ENCODE measurements around the gene SIRPA.

The SIRPA gene

GRCh38 chr20:1888796-1889463 is 6.3 kb upstream of the SIRPA start:
- no peak for DNase-seq (ENCODE audit: low read depth)

- DNase-seq (ENCODE audit: low read depth): no peak
Measured at GRCh38 chr20:1890469-1891262, 4.5 kb upstream of the SIRPA start.

- no peak for DNase-seq (ENCODE audit: low read depth)
Measured at GRCh38 chr20:1891263-1892118, 3.7 kb upstream of the SIRPA start.

DNA sequence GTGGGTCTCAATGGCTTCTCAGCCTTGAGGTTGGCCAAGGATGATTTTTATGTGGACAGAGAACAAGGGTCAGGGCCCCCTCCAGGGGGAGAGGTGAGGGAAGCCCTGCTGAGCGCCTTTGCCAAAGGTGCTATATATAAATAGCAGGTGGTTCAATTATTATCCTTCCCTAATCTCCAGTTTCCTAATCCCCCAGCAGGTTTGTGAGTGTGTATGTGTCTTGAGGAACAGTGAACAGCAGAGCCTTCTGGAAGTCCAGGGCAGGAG is 3.2 kb upstream of the SIRPA start:
- DNase-seq (ENCODE audit: low read depth): no peak

DNA sequence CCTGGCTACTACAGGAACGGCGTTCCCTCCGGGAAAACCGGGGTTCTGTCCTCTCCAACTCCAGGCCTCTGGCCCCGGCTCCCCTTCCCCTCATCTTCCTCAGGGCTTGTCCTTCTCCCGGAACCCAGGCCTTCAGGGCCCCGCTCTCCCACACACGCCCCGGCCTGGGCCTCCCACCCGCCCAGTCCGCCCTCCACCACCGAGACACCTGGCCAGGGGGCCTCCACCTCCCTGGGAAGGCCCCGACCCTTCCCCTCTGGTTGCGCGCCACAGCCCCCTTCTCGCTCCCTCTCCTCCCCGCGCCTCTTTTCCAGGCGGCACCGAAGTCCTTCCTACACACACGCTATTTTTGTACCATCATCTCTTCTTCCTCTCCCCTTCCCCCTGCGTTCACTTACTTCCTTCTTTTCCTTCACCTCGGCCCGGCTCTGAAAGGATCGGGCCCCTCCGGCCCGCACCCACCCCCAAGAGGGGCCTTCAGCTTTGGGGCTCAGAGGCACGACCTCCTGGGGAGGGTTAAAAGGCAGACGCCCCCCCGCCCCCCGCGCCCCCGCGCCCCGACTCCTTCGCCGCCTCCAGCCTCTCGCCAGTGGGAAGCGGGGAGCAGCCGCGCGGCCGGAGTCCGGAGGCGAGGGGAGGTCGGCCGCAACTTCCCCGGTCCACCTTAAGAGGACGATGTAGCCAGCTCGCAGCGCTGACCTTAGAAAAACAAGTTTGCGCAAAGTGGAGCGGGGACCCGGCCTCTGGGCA is 1.3 kb upstream of the SIRPA start:
- DNase-seq (ENCODE audit: low read depth): no peak

- no peak for DNase-seq (ENCODE audit: low read depth)
Measured at GRCh38 chr20:1894471-1894950, 696 bp upstream of the SIRPA start.

DNA sequence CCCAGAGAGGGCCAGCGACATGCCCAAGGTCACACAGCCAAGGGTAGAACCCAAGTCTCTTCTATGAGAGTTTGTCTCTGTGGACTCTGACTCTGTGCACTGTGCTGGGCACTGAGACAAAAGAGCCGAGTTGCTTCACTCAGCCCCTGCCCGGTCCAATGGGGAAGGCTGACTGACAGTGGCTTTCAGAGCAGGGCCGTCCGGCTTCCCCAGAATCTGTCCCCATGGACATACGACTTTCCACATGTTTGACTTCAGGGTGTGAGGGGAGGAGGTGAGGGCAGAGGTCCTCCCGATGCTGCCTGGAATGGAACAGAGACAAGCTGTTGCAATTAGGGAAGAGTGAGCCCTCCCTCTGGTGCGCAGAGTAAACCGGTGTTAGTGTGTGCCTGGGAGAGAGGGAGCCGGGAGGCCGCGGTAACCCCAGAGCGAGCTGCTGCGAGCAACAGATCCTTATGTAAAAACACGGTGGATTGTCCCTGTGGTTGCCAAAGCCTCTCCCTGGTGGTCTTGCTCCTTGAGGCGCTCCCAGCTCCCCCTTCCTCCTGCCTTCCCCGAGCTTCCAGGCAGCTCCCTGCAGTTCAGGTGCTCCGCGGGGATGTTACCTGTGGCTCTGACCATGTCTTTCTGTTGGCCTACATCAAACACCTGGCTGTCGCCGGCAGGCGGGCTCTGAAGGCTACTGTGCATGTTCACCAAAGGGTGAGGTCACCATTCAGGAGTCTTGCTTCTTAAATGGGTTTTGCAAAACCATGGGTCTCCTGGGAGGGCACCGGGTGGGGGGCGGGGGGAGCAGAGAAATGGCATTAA is 672 bp downstream of the SIRPA start:
- no peak for DNase-seq (ENCODE audit: low read depth)

- no peak for DNase-seq (ENCODE audit: low read depth)
Measured at GRCh38 chr20:1896484-1897258, 1.5 kb downstream of the SIRPA start.

DNA sequence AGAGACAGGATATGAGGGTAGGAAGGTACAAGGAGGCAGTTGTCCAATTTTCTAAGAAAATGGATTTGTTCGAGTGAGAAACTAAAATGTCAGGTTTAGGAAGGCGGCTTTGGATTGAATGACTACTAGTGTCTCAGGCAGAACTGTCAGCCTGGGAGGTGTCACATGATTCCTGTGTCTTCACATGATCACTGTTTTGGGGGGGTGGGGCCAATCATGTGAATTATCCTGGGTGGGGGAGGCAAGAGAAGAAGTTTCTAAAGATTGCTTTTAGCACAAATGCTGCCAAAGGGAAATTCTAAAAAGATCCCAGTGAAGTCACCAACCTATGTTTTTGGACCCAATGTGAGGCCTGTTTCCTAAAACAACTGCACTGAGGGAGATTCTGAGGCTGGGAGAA is 2.3 kb downstream of the SIRPA start:
- no peak for DNase-seq (ENCODE audit: low read depth)

- DNase-seq (ENCODE audit: low read depth): no peak
Measured at GRCh38 chr20:1897965-1898464, 2.8 kb downstream of the SIRPA start.

- DNase-seq (ENCODE audit: low read depth): no peak
Measured at GRCh38 chr20:1898482-1899240, 3.5 kb downstream of the SIRPA start.

DNA sequence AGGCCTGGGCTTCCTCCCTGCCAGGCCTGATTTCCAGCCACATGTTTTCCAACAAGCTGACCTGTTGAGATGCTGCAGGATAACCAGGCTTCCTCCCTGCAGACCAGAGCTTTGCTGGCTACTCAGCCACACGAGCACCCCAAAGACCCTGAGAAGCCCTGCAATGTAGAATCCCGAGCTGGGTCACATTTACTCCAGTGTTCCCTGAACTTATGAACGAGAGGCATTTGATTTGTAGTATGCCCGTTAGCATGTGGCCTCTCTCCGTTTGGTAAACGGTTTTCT is 4.0 kb downstream of the SIRPA start:
- no peak for DNase-seq (ENCODE audit: low read depth)

DNA sequence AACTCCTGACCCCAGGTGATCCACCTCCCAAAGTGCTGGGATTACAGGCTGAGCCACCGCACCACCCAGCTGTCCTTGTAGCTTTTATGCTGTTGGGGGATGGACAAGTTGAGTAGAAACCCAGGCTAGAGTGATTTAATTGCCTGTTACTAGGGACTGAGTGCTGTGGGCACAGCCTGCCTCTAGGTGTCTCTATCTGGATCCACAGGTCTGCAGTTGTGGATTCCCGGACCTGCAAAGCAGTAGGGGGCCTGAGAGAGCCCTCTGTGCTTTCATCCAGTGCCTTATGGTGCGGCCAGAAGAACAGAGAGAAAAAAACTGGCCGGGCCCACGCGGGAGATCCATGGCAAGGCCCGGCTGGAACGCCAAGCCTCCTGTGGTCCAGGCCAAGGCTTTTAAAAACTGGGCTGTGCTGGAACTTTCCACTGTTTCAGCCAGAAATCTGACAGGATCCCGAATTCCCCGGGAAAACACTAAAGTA is 5.2 kb downstream of the SIRPA start:
- peak; percentile 50 for DNase-seq (ENCODE audit: low read depth)

GRCh38 chr20:1901704-1902103 is 6.5 kb downstream of the SIRPA start:
- DNase-seq (ENCODE audit: low read depth): no peak

GRCh38 chr20:1902188-1902587 is 7.0 kb downstream of the SIRPA start:
- no peak for DNase-seq (ENCODE audit: low read depth)

GRCh38 chr20:1904135-1904534 is 8.9 kb downstream of the SIRPA start:
- no peak for DNase-seq (ENCODE audit: low read depth)

GRCh38 chr20:1905009-1905408 is 9.8 kb downstream of the SIRPA start:
- DNase-seq (ENCODE audit: low read depth): no peak

GRCh38 chr20:1905693-1906092 is 10.5 kb downstream of the SIRPA start:
- no peak for DNase-seq (ENCODE audit: low read depth)

- no peak for DNase-seq (ENCODE audit: low read depth)
Measured at GRCh38 chr20:1906361-1907051, 11.3 kb downstream of the SIRPA start.

Measured in stromal cell of bone marrow (primary cell).